Measurements from ENCODE around the gene CLK2.

The CLK2 gene

DNA sequence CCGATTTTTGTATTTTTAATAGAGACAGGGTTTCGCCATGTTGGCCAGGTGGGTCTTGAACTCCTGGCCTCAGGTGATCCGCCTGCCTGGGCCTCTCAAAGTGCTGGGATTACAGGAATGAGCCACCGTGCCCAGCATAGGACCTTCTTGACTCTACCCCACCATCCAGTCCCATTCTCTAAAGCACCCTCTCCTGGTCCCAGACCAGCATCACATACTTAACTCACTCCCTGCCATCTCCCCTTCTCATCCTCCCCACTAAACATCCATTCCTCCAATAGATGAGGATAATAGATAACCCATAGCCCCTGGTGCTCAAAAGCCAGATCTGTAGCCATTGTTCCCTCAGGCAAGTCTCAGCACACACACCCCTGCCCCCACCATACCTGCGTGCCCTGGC is 20.1 kb downstream of the CLK2 start:
- peaks cover 31% of the 10 kb centered on the region for H3K4me1 ChIP-seq (ENCODE audit: low read depth, poor library complexity, severe bottlenecking)
- no peaks in the 10 kb centered on the region for H3K79me2 ChIP-seq (ENCODE audit: insufficient read depth, low read depth)
- H3K9ac ChIP-seq: no peak overlapping the region
- H3K4me3 ChIP-seq (IDR thresholded peaks at IDR 0.05; ENCODE audit: insufficient read depth, low read depth, low read length): no peak overlapping the region
- no peak overlapping the region for H2AFZ ChIP-seq (ENCODE audit: low read depth)
- no peak overlapping the region for H3K4me2 ChIP-seq
- H3K27me3 ChIP-seq (ENCODE audit: insufficient read depth, low read depth): no peaks in the 10 kb centered on the region
- H3K27ac ChIP-seq: no peak overlapping the region
- no peaks in the 10 kb centered on the region for H4K20me1 ChIP-seq (ENCODE audit: insufficient read depth)
- no peak for TF ChIP-seq CTCF (conservative IDR thresholded peaks at IDR 0.05; ENCODE audit: low read depth, low read length)
- peaks cover 3% of the 10 kb centered on the region; the same call in 1 of the 2 replicates for H3K36me3 ChIP-seq (ENCODE audit: insufficient read depth)

DNA sequence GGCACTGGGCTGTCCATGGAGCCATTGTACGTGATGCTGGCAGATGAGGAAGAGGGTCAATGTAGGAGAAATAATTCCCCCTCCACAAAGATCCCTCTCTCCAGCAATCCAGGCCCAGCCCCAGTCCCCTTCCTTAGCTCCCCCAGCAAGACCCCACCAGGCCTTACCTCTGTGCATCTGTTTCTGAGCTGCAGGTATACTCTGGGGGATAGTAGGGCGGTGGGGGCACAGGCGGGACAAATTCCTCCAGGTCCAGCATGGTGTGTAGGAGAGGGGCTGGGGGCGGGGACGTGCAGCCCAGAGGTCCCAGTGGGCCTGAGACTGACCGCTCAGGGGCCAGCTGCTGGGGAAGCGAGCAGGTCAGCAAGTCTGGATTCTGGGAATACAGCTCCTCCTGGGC is 21.7 kb downstream of the CLK2 start:
- no peak for TF ChIP-seq CTCF (conservative IDR thresholded peaks at IDR 0.05; ENCODE audit: low read depth, low read length)
- H3K27me3 ChIP-seq (ENCODE audit: insufficient read depth, low read depth): no peaks in the 10 kb centered on the region
- H3K79me2 ChIP-seq (ENCODE audit: insufficient read depth, low read depth): no peaks in the 10 kb centered on the region
- H3K4me2 ChIP-seq: no peak overlapping the region
- H3K4me3 ChIP-seq (IDR thresholded peaks at IDR 0.05; ENCODE audit: insufficient read depth, low read depth, low read length): no peak overlapping the region
- no peak overlapping the region for H2AFZ ChIP-seq (ENCODE audit: low read depth)
- H3K4me1 ChIP-seq (ENCODE audit: low read depth, poor library complexity, severe bottlenecking): peaks cover 31% of the 10 kb centered on the region
- H3K27ac ChIP-seq: no peak overlapping the region
- H3K9ac ChIP-seq: no peak overlapping the region
- no peaks in the 10 kb centered on the region for H4K20me1 ChIP-seq (ENCODE audit: insufficient read depth)
- no peaks in the 10 kb centered on the region for H3K36me3 ChIP-seq (ENCODE audit: insufficient read depth)

- Histone ChIP-seq H3K4me1 (ENCODE audit: low read depth, poor library complexity, severe bottlenecking) (peaks cover 33% of the 10 kb centered on the region), H4K20me1 (ENCODE audit: insufficient read depth) (no peaks in the 10 kb centered on the region), H3K4me2 (peak overlapping the region; percentile 91), H3K4me3 (IDR thresholded peaks at IDR 0.05; ENCODE audit: insufficient read depth, low read depth, low read length) (peak overlapping the region; percentile 98), H3K27me3 (ENCODE audit: insufficient read depth, low read depth) (no peaks in the 10 kb centered on the region), H3K79me2 (ENCODE audit: insufficient read depth, low read depth) (no peaks in the 10 kb centered on the region), H3K36me3 (ENCODE audit: insufficient read depth) (no peaks in the 10 kb centered on the region), H3K27ac (peak overlapping the region; percentile 30), H3K9ac (peak overlapping the region; percentile 72), H2AFZ (ENCODE audit: low read depth) (peak overlapping the region; percentile 99)
- peak; percentile 100 for TF ChIP-seq CTCF (conservative IDR thresholded peaks at IDR 0.05; ENCODE audit: low read depth, low read length)
These were observed 22.5 kb downstream of the CLK2 start for GRCh38 chr1:155250633-155251449.

GRCh38 chr1:155250246-155250632 is 23.1 kb downstream of the CLK2 start:
- H3K36me3 ChIP-seq (ENCODE audit: insufficient read depth): no peaks in the 10 kb centered on the region
- peak overlapping the region; percentile 30; the same call in 1 of the 2 replicates for H3K27ac ChIP-seq
- no peak for TF ChIP-seq CTCF (conservative IDR thresholded peaks at IDR 0.05; ENCODE audit: low read depth, low read length)
- peak overlapping the region; percentile 98 for H3K4me3 ChIP-seq (IDR thresholded peaks at IDR 0.05; ENCODE audit: insufficient read depth, low read depth, low read length)
- H4K20me1 ChIP-seq (ENCODE audit: insufficient read depth): no peaks in the 10 kb centered on the region
- peak overlapping the region; percentile 91 for H3K4me2 ChIP-seq
- H3K4me1 ChIP-seq (ENCODE audit: low read depth, poor library complexity, severe bottlenecking): peaks cover 35% of the 10 kb centered on the region
- H2AFZ ChIP-seq (ENCODE audit: low read depth): peak overlapping the region; percentile 99
- no peaks in the 10 kb centered on the region for H3K27me3 ChIP-seq (ENCODE audit: insufficient read depth, low read depth)
- no peaks in the 10 kb centered on the region for H3K79me2 ChIP-seq (ENCODE audit: insufficient read depth, low read depth)
- H3K9ac ChIP-seq: peak overlapping the region; percentile 72

Data from KMS-11 (cell line).